Dermis blood vessel endothelial cell (primary cell): ENCODE results near the gene BAIAP2. TPM values are rescaled to one million over a fixed set of nuclear protein-coding genes. Genes with fewer than 3 reads are reported as not detected.
A peak's percentile ranks its signal among the peaks of the same experiment; 100 is the strongest.

Experiments used
- DNase-seq: peaks from one replicate; pipeline ENCODE4 v3.0.0; 2010
- total RNA-seq: library from RNA; depleted of rRNA; stranded (reverse); fragments of >200 nt; gene quantifications from 2 replicates; pipeline ENCODE4 v1.2.3, GENCODE V29; 2014

Gene BAIAP2
- 27.7 and 53.9 TPM in 2 replicates for total RNA-seq

- DNase-seq = peak; percentile 97
Observed at GRCh38 chr17:81034779-81035520, at the start of gene BAIAP2. Gene BAIAP2, plus strand, starts transcription at chr17:81035151. Its CDS starts 104 bp downstream, at chr17:81035255.

- DNase-seq = no peak
Observed at GRCh38 chr17:80986046-80986445, 48.9 kb upstream of the BAIAP2 start.

- DNase-seq = no peak
Observed at GRCh38 chr17:80986816-80987475, 48.0 kb upstream of the BAIAP2 start.

GRCh38 chr17:80987941-80988461 is 47.0 kb upstream of the BAIAP2 start:
- DNase-seq = no peak

GRCh38 chr17:80989586-80989913 is 45.4 kb upstream of the BAIAP2 start:
- no peak for DNase-seq

GRCh38 chr17:80990921-80991644 is 43.9 kb upstream of the BAIAP2 start:
- DNase-seq = no peak

GRCh38 chr17:80991645-80992076 is 43.3 kb upstream of the BAIAP2 start, which contains the start of gene CHMP6:
Gene CHMP6, plus strand, starts transcription at chr17:80991841. Its CDS starts 78 bp downstream, at chr17:80991919.
- peak; percentile 86 for DNase-seq

GRCh38 chr17:80992077-80992947 is 42.6 kb upstream of the BAIAP2 start:
- DNase-seq = no peak

- DNase-seq = no peak
Observed at GRCh38 chr17:80992948-80993624, 41.9 kb upstream of the BAIAP2 start.

- no peak for DNase-seq
Observed at GRCh38 chr17:80995131-80995530, 39.8 kb upstream of the BAIAP2 start.

GRCh38 chr17:80996422-80997305 is 38.3 kb upstream of the BAIAP2 start:
- no peak for DNase-seq

GRCh38 chr17:80997424-80998117 is 37.4 kb upstream of the BAIAP2 start:
- DNase-seq = no peak

- no peak for DNase-seq
Observed at GRCh38 chr17:80998118-80998747, 36.7 kb upstream of the BAIAP2 start.

- no peak for DNase-seq
Observed at GRCh38 chr17:80998748-80999535, 36.0 kb upstream of the BAIAP2 start.

GRCh38 chr17:80999536-81000333 is 35.2 kb upstream of the BAIAP2 start:
- DNase-seq = no peak

GRCh38 chr17:81000334-81000630 is 34.7 kb upstream of the BAIAP2 start:
- no peak for DNase-seq

- no peak for DNase-seq
Observed at GRCh38 chr17:81000631-81001357, 34.2 kb upstream of the BAIAP2 start.
